Putamen (tissue), 1 donor: ENCODE measurements around the gene SMIM8.

Experiments used
- DNase-seq: peaks from one replicate; pipeline ENCODE4 v3.0.0-alpha.2; 2016; ENCODE audit warnings: low spot score

Gene SMIM8

DNA sequence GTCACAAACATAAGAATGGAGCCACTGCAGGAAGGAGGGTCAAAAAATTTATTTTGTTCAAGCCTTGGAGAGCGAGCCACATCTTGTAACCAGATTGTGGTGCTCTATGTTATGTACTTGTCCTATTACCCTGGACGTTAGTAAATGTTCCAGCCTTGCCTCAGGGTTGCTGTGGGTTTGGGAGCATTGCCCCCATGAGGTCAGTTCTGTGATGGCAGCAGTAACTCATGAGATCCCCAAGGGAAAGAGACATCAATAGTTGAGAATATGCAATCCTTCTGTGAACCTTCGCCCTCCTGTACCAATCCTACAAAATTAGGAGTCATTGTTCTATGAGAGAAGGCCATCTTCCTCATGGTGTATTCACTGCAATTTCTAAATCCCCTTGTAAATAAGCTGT lies 68.9 kb downstream of the SMIM8 start:
- no peak for DNase-seq
